Adipose tissue (tissue), 3 donors: ENCODE data around the gene CEMIP2. TPM values are rescaled to one million over a fixed set of nuclear protein-coding genes. Genes with fewer than 3 reads are reported as not detected.

Source experiments
- H3K27ac ChIP-seq: one replicate; pipeline ENCODE4 v1.5.1; 2013; ENCODE audit warnings: low read depth, low read length
- WGBS, 3 donors: extraction: QIAGEN DNeasy Blood & Tissue Kit; methylation state at CpG; one replicate each; pipeline ENCODE4 v1.1.7; 2013; 5-methylcytosine and 5-hydroxymethylcytosine counted together
- polyA plus RNA-seq, 3 donors: library from polyadenylated mRNA; stranded (reverse); fragments of 200-250 nt; gene quantifications; one replicate each; pipeline ENCODE4 v1.2.3, GENCODE V29; 2013
- donor health status: healthy with polysubstance abuse.
- donor health status: Bipolar disorder and iron deficiency.
- donor health status: healthy.

Gene CEMIP2
- polyA plus RNA-seq, 3 donors: 12.4 to 57.5 (median 23.8) TPM

- WGBS, 3 donors: 95 to 100% (median 99%) methylated on average over 2 of the region's 2 CpGs
- H3K27ac ChIP-seq: no peak overlapping the region
Observed at GRCh38 chr9:71755230-71755629, 13.1 kb downstream of the CEMIP2 start.

GRCh38 chr9:71754151-71754550 is 14.2 kb downstream of the CEMIP2 start:
- WGBS, 3 donors: 91 to 92% (median 92%) methylated on average over 4 of the region's 4 CpGs
- H3K27ac ChIP-seq: no peak overlapping the region

GRCh38 chr9:71752928-71753327 is 15.4 kb downstream of the CEMIP2 start:
- 86 to 89% (median 86%) methylated on average over 3 of the region's 3 CpGs for WGBS, 3 donors
- H3K27ac ChIP-seq: no peak overlapping the region

- H3K27ac ChIP-seq: no peak overlapping the region
- 27 to 68% (median 33%) methylated on average over 1 of the region's 1 CpG for WGBS, 3 donors
Observed at GRCh38 chr9:71752352-71752751, 16.0 kb downstream of the CEMIP2 start.

GRCh38 chr9:71748280-71748743 is 20.0 kb downstream of the CEMIP2 start:
- H3K27ac ChIP-seq: no peak overlapping the region
- 37 to 92% (median 39%) methylated on average over 1 of the region's 1 CpG for WGBS, 3 donors

- no peak overlapping the region for H3K27ac ChIP-seq
Observed at GRCh38 chr9:71747576-71747975, 20.7 kb downstream of the CEMIP2 start.

GRCh38 chr9:71746758-71747125 is 21.6 kb downstream of the CEMIP2 start:
- WGBS, 3 donors: 56 to 98% (median 71%) methylated on average over 1 of the region's 1 CpG
- H3K27ac ChIP-seq: no peak overlapping the region

- no peak overlapping the region for H3K27ac ChIP-seq
- 94 to 95% (median 94%) methylated on average over 6 of the region's 6 CpGs for WGBS, 3 donors
Observed at GRCh38 chr9:71746023-71746757, 22.1 kb downstream of the CEMIP2 start.

GRCh38 chr9:71744754-71745521 is 23.4 kb downstream of the CEMIP2 start:
- no peak overlapping the region for H3K27ac ChIP-seq
- WGBS, 3 donors: 96 to 98% (median 97%) methylated on average over 16 of the region's 16 CpGs

GRCh38 chr9:71743882-71744281 is 24.4 kb downstream of the CEMIP2 start:
- WGBS, 3 donors: 68 to 96% (median 76%) methylated on average over 5 of the region's 5 CpGs
- H3K27ac ChIP-seq: no peak overlapping the region

GRCh38 chr9:71743217-71743705 is 25.1 kb downstream of the CEMIP2 start:
- 58 to 72% (median 72%) methylated on average over 5 of the region's 5 CpGs for WGBS, 3 donors
- no peak overlapping the region for H3K27ac ChIP-seq

GRCh38 chr9:71742703-71743102 is 25.6 kb downstream of the CEMIP2 start:
- no peak overlapping the region for H3K27ac ChIP-seq
- 70 to 96% (median 92%) methylated on average over 4 of the region's 4 CpGs for WGBS, 3 donors

- WGBS, 3 donors: 25 to 55% (median 52%) methylated on average over 10 of the region's 10 CpGs
- H3K27ac ChIP-seq: no peak overlapping the region
Observed at GRCh38 chr9:71741926-71742648, 26.2 kb downstream of the CEMIP2 start.

- no peak overlapping the region for H3K27ac ChIP-seq
- 32 to 88% (median 88%) methylated on average over 2 of the region's 2 CpGs for WGBS, 3 donors
Observed at GRCh38 chr9:71740199-71740598, 28.1 kb downstream of the CEMIP2 start.

GRCh38 chr9:71737455-71737854 is 30.9 kb downstream of the CEMIP2 start:
- no peak overlapping the region for H3K27ac ChIP-seq
- 44 to 89% (median 81%) methylated on average over 2 of the region's 2 CpGs for WGBS, 3 donors

- H3K27ac ChIP-seq: no peak overlapping the region
- 93 to 97% (median 95%) methylated on average over 4 of the region's 4 CpGs for WGBS, 3 donors
Observed at GRCh38 chr9:71736236-71736635, 32.1 kb downstream of the CEMIP2 start.

- H3K27ac ChIP-seq: no peak overlapping the region
- 84 to 88% (median 85%) methylated on average over 4 of the region's 4 CpGs for WGBS, 3 donors
Observed at GRCh38 chr9:71734950-71735349, 33.4 kb downstream of the CEMIP2 start.

GRCh38 chr9:71733176-71733575 is 35.1 kb downstream of the CEMIP2 start:
- no peak overlapping the region for H3K27ac ChIP-seq
- WGBS, 3 donors: 25 to 86% (median 40%) methylated on average over 1 of the region's 1 CpG
